ENCODE measurements around the gene MED25. TPM values are rescaled to one million over a fixed set of nuclear protein-coding genes. Genes with fewer than 3 reads are reported as not detected.

MED25 gene
- total and polyA plus RNA-seq, 2 of the 4 experiments (the other 2 are of a cell fraction) = 4.7 to 38.5 TPM

DNA sequence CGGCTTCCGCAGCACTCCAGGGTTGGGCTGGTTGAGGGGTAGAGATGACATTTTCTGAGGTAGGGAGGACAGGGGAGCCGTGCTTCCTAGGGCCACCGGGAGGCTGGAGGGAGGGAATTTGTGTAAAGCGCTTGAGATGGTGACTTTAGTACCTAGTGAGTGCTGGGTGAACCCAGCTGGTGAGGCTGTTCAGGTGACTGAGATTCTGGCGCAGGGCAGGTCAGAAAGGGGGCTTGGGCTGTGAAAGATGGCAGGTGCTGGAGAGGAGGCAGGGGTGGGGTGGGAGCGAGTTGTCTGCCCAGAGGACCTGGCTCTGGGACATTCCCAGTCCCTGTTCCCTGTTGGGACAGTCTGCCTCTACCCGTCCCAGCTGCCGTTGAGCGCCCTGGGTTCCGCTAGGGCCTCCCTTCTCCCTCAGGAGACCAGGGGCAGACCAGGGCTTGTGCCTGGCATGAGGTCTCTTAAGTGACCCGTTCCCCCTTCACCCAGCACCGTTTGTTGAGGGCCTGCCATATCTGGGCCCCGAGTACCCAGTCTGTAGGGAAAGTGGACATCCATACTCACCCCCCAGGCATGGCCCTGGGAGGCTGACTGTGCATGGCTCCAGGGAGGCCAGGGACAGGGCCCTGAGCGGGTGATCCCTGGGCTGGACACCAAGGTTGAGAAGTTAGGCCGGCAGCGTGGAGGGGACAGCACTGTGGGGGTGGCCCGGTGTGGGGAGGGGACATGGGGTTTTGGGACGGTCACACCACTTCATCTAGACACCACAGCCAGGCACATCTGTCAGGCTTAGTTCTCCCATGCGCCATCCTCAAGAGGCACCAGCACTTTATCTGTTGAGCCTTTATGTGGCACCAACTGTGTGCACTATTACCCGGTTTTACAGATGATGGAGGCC, 37.8 kb downstream of the MED25 start (continued):
- no peak for TF ChIP-seq MAZ (IDR thresholded peaks at IDR 0.05; ENCODE audit: borderline replicate concordance, low read depth, low read length)

DNA sequence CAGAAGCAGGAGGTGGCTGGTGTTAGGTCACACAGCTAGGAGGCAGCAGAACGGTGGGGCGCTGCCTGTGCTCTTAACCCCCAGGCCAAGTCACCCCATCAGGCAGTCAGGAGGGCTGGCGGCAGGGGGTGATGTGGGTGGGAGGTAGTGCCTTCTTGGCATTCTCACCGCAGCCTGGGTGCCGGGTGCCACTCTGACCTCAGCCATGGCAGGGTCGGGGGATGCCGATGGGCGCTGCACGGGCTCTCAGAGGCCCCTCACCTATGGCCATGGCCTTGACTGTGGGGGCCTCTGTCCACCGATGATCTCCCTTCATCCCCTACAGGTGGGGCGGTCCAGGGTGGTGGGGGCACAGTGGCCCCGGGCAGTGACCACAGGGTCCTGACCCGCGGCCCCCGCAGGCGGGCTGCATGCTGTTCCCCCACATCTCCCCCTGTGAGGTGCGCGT, 38.5 kb downstream of the MED25 start:
- Histone ChIP-seq H2AFZ (replicated peaks; ENCODE audit: low read length, poor library complexity) (no peak overlapping the region), H3K4ac (ENCODE audit: low read depth, low read length) (no peak overlapping the region), H4K20me1 (ENCODE audit: insufficient read depth, low read length) (peaks cover 78% of the 10 kb centered on the region), H4K5ac (ENCODE audit: low read depth, low read length) (no peak overlapping the region; the same call in 1 of the 2 replicates), H3K9ac (ENCODE audit: low read depth, low read length) (no peak overlapping the region), H4K91ac (ENCODE audit: insufficient read depth, low read depth, low read length) (no peak overlapping the region), H3K23ac (ENCODE audit: low read depth, low read length) (no peak overlapping the region), H3K4me2 (ENCODE audit: low read depth, low read length) (no peak overlapping the region), H2AK9ac (replicated peaks; ENCODE audit: low read depth, low read length, poor library complexity) (peak overlapping the region; percentile 70), H3K56ac (ENCODE audit: extremely low read depth, insufficient read depth, low read length) (no peak overlapping the region), H2BK5ac (ENCODE audit: low read depth, low read length, poor library complexity, severe bottlenecking) (no peak overlapping the region), H3K4me3 (ENCODE audit: insufficient read depth, low read depth, low read length) (no peak overlapping the region), H2BK20ac (ENCODE audit: low read depth, low read length) (no peak overlapping the region), H3K9me1 (ENCODE audit: insufficient read depth, low read length) (peaks cover 15% of the 10 kb centered on the region), H2BK15ac (ENCODE audit: low read depth, low read length) (no peak overlapping the region), H3K27ac (ENCODE audit: insufficient read depth, low read length) (no peak overlapping the region), H3K4me1 (ENCODE audit: control insufficient read depth, insufficient read depth, low read length) (peaks cover 20% of the 10 kb centered on the region), H3K14ac (replicated peaks; ENCODE audit: low read depth, low read length) (no peak overlapping the region), H4K8ac (ENCODE audit: low read depth in 2 of 2, low read length in 2 of 2) (no peak overlapping the region), H3K36me3 (ENCODE audit: control insufficient read depth, insufficient read depth, low read length) (peaks cover 70% of the 10 kb centered on the region), H3K9me3 (ENCODE audit: control insufficient read depth, insufficient read depth, low read length) (no peaks in the 10 kb centered on the region), H3K27me3 (ENCODE audit: control insufficient read depth, insufficient read depth, low read length) (no peaks in the 10 kb centered on the region), H2BK120ac (ENCODE audit: low read depth, low read length) (no peak overlapping the region), H3K18ac (ENCODE audit: low read depth, low read length) (no peak overlapping the region), H3K79me1 (ENCODE audit: low read depth in 1 of 2, low read length in 2 of 2) (peaks cover 4 to 82% of the 10 kb centered on the region in 2 experiments), H2AK5ac (ENCODE audit: low read depth, low read length) (no peak overlapping the region)
- no peak for DNase-seq
- no TSS peak for BruUV-seq (replicated peaks)
- CTCF ChIA-PET = no interaction called here
- ATAC-seq (ENCODE audit: low read depth) = no peak
- POLR2A ChIA-PET (ENCODE audit: unreplicated experiment) = no interaction called here
- in situ Hi-C loops (cut with MboI; ENCODE audit: low sequenced_read_pairs) (loop anchor here (10.0 kb wide), 1 partner anchor 172 kb away; the partner anchor contains the start of gene ADM5), dilution Hi-C loops (cut with HindIII; ENCODE audit: low sequenced_read_pairs, unreplicated experiment) (no loop called here), intact Hi-C loops (cut with micrococcal nuclease) (no loop called here)
- WGBS, 2 experiments (ENCODE audit: extremely low coverage in 2 of 2, insufficient read length in 1 of 2) = 100% methylated on average over 1 of the region's 18 CpGs; no CpG with 5 or more reads in 1 of the 2 experiments
- TF ChIP-seq RAD21 (IDR thresholded peaks at IDR 0.05; ENCODE audit: low read length) = no peak
- TF ChIP-seq MXI1 (IDR thresholded peaks at IDR 0.05; ENCODE audit: borderline replicate concordance, low read depth, low read length) = no peak
- TF ChIP-seq MAFK (IDR thresholded peaks at IDR 0.05; ENCODE audit: low read depth, low read length) = no peak
- no peak for TF ChIP-seq RFX5 (IDR thresholded peaks at IDR 0.05; ENCODE audit: low read depth, low read length)
- TF ChIP-seq, protein P1, sequence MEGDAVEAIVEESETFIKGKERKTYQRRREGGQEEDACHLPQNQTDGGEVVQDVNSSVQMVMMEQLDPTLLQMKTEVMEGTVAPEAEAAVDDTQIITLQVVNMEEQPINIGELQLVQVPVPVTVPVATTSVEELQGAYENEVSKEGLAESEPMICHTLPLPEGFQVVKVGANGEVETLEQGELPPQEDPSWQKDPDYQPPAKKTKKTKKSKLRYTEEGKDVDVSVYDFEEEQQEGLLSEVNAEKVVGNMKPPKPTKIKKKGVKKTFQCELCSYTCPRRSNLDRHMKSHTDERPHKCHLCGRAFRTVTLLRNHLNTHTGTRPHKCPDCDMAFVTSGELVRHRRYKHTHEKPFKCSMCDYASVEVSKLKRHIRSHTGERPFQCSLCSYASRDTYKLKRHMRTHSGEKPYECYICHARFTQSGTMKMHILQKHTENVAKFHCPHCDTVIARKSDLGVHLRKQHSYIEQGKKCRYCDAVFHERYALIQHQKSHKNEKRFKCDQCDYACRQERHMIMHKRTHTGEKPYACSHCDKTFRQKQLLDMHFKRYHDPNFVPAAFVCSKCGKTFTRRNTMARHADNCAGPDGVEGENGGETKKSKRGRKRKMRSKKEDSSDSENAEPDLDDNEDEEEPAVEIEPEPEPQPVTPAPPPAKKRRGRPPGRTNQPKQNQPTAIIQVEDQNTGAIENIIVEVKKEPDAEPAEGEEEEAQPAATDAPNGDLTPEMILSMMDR (conservative IDR thresholded peaks at IDR 0.05; ENCODE audit: low read depth, low read length) = no peak
- no peak for TF ChIP-seq BHLHE40 (IDR thresholded peaks at IDR 0.05; ENCODE audit: low read depth, low read length)
- TF ChIP-seq SMC3 (IDR thresholded peaks at IDR 0.05; ENCODE audit: low read depth, low read length) = no peak
- TF ChIP-seq POLR2A (IDR thresholded peaks at IDR 0.05; ENCODE audit: low read depth, low read length) = no peak
- TF ChIP-seq CEBPB (IDR thresholded peaks at IDR 0.05; ENCODE audit: low read depth, low read length) = no peak
- no peak for TF ChIP-seq RCOR1 (IDR thresholded peaks at IDR 0.05; ENCODE audit: insufficient replicate concordance, low read length)
- TF ChIP-seq MAZ (IDR thresholded peaks at IDR 0.05; ENCODE audit: borderline replicate concordance, low read depth, low read length) = no peak
- no peak for TF ChIP-seq NFE2L2 (IDR thresholded peaks at IDR 0.05; ENCODE audit: low read depth, low read length)
- TF ChIP-seq CHD1 (IDR thresholded peaks at IDR 0.05; ENCODE audit: low read depth, low read length) = no peak
- TF ChIP-seq, protein P2, sequence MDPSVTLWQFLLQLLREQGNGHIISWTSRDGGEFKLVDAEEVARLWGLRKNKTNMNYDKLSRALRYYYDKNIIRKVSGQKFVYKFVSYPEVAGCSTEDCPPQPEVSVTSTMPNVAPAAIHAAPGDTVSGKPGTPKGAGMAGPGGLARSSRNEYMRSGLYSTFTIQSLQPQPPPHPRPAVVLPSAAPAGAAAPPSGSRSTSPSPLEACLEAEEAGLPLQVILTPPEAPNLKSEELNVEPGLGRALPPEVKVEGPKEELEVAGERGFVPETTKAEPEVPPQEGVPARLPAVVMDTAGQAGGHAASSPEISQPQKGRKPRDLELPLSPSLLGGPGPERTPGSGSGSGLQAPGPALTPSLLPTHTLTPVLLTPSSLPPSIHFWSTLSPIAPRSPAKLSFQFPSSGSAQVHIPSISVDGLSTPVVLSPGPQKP (IDR thresholded peaks at IDR 0.05; ENCODE audit: borderline replicate concordance, low read depth, low read length) = no peak

All from IMR-90 (cell line).